Measurements from ENCODE around the gene METTL17.
"Not testable (repeated sequence)": the region's sequence is repeated elsewhere in the genome, so short reads cannot be mapped to it uniquely, and the experiment has no call there.

The METTL17 gene

DNA sequence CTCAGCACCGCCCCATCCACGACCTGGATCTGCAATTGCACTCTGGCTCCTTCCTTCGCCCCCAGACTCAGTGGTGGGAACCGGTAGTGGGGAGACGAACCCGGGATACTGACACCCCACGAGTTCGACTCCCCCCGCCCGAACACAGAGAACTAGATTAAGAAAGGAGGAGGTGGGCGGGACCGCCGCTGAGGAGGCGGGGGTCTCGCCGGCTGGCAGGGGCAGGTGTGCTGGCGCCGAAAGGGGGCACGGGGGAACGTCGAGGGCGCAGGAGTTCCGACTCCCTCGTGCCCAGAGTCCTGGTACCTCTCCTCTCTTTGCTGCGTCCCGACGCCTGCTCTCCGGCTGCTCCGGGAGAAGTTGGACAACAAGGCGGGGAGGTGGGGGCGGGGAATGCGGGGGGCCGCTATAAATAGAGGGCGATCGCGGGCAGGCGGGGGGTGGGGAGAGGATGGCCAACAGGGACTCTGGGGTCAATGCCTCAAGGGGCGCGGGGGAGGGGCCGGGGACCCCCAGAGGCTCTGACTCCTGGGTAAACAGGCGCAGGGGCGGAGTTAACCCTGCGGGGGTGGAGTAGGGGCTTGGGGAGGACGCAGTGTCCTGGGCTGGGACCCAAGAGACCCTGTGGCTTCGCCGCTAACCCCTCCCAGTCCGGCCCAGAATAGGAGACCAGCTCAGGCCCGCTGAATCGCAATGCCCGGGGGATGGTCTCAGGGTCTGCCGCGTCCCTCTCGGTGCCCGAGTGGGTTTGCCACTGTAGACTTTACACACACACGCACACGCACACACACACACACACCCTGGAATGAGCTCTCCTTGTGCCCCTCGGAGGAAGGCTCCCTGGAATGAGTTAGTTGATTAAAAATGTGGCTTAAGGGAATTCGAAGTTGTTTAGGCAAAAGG lies 35.8 kb downstream of the METTL17 start:
- no peak for DNase-seq

DNA sequence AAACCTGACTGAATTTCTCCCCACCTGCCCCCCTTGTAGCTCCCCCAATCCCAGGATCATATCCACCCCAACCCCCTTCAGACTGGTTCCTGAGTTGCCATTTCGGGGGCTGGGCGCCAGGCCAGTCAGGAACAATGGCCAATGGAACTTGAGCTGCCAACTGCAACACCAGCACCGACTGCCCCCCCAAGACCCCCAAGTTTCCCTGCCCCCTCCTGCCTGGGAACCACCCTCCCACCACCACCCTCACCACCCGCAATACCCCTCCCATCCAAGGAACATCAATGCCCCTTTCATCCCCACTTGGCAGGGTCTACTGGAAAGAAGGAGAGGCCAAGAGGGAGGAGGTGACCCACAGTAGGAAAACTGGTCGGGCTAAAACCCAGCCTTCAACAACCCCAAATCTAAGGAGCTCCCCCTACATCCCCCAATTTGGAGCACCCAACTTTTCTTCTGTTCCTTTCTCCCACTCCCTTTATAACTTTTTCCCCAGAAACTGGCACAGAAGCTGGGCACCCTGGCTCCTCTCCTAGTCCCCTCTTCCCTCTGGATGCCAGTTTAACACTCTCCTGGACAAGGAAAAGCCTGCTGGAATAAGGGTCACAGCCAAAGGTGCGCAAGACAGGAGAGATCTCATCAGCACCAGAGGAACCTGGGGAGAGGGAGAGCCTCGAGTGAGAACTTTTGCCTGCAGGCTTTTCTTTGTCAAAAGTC lies 36.7 kb downstream of the METTL17 start:
- DNase-seq: no peak

DNA sequence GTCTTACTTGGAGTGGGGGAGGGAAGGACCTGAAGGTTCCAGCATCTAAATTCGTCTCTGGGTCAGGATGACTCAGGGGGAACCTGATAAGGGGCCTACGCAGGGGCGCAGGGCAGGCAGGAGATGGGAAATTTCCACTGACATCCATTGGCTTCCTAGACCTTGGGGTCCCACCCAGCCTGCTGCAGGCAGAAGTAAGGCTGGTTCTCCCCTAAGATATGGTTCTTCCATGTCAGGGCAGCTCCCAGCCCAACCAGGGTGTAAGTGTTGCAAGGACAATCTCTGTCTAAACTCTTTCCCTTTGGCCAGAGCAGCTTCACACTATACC lies 37.2 kb downstream of the METTL17 start:
- no peak for DNase-seq

DNA sequence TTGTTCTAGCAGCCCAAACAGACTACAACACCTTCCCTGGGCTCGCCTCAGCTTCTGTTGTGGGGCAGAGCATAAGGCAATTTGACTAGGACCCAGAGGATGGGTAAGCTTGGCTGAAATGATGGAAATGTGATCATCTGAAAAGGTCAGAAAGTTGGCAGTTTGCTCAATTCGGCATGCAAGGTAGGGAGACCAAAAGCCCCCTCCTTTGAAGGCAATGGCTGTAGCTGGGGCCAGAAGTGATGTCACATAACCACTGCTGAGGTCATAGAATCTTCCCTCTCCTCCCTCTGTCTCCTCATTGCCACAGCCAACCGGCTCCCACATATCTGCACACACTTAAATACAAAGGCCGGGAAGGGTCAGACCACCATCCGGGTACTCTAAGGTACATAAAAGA lies 40.1 kb downstream of the METTL17 start, which contains the start of gene TPPP2:
Gene TPPP2, plus strand, starts transcription at position 301 of the 400 bp plus-strand sequence. CDS start 365 bp downstream, outside the sequence.
- DNase-seq: no peak

DNA sequence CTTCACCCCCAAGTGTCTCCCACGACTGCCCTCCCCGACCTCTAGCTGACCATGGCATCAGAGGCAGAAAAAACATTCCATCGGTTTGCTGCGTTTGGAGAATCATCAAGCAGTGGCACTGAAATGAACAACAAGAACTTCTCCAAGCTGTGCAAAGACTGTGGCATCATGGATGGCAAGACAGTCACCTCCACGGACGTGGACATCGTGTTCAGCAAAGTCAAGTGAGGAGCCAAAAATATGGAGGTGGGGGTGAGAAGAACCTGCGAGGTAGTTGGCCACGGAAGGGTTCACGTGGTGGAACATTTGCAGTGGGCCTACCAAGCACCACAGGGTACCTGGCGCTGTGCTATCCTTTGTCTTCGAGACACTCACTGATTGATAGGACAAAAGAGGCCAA lies 40.8 kb downstream of the METTL17 start:
- DNase-seq: no peak

DNA sequence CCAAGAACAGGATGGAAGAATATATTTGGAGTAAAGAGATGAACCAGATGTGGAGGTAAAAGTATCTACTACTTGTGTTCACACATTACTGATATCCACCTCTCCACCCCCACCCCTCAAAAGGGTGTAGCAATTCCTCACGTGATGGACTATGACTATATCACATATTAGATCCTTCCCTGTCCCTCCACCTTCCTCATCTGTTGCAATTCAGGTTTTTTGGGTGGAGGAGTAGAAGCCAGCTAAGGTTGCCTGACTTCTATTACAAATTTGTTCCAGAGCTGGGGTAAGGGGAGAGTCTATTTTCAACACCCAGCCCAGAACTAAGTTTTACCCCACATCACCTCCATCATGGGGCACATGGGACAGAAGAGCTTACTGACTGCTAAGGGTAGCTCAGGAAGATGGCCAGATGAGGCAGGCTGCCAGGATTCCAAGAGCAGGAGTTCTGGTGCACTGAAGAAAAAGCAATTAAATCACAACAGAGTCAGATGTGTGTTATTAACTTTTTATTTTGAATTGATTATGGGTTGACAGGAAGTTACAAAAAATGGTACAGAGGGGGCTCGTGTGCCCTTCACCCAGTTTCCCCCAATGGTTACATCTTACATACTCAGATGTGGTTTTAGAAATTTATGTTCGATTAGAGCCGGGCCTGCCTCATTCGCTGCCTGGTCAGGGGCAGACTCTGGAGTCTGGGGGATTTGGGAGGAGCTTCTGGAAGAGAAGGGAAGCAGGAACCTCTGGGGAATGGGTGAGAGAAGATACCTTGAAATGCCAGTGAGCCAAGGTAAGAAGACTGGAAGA lies 42.7 kb downstream of the METTL17 start:
- DNase-seq: no peak

DNA sequence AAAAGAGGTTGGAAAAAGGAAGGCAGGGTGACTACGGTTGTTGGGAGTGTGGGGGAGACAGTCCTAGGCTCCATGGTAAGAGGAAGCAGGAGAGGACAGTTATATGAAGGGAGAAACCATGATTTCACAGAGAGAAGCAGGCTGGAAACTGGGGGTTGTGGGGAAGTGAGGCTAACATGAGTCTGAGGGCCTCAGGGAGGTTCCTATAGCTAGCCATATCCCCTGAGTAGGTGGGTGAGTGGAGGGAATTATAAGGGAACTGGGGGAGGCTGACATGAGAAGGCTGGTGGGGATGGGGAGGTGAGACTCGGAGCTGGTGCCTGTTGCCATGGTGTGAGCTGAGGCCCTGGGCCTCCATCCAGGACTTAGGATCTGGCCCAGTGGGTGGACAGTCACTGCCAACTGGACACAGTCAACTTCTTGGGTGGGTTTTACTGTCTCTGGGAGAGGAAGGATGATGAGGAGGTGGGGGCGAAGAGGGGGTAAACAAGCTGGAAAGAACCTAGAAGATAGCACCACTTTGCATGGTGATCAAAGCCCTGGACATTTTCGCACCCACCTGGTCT lies 43.4 kb downstream of the METTL17 start:
- no peak for DNase-seq

DNA sequence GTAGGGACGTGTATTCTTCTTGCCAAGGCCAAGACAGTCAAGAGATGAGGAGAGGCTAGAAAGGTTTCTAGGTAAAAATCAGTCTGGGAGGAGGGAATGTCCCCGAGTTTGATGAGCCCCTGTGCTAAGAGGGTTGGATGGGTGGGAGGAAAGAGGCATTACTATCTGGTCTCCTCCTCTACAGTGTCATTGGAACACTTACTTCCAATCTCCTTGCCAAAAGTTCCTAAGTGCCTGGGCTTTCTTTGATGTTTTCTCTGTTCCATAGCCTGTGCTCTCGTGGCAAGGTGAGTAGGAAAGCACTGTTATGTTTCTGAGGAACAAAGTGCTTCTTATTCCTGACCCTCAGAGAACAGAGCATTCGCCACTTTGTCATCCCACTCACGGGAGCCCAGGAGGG lies 44.9 kb downstream of the METTL17 start, which contains the start of gene RNASE13:
Gene RNASE13, minus strand, starts transcription at position 101 of the 400 bp plus-strand sequence. CDS start 519 bp downstream, outside the sequence.
- DNase-seq: no peak

DNA sequence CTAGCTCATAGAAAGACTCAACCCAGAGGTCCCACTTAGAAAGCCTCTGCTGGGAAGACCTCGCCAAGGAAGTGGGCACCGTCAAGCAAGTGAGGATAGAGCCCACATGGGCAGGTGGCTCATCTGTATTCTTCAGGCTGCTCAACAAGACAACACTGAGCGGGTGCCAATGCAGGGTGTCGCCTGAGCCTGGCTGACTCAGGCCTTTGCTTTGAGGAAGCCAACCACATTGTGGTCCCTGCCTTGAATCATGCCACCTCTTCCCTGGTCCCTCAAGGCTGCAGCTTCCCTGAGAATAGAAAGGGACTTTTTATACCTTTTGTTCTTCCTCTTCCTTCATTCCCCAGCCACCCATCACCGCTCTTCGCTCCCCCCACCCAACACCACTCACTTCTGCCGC lies 47.0 kb downstream of the METTL17 start:
- no peak for DNase-seq

DNA sequence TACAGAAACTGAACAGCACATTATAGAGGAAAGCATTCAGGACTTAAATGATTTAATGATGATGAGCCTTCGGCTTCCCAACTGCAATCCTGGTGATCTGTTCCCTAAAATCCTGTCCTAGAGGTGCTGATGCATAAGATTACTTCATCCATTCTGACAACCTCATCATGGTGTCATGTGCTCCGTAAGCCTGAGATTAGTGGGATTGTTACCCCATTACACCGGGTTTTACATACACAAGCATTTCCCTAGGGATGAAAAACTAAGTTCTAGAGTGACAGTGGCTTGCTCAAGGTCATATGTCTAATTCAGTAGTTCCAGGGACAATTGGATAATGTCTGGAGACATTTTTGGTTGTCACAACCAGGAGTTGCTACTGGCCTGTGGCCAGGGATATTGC lies 47.4 kb downstream of the METTL17 start:
- no peak for DNase-seq

DNA sequence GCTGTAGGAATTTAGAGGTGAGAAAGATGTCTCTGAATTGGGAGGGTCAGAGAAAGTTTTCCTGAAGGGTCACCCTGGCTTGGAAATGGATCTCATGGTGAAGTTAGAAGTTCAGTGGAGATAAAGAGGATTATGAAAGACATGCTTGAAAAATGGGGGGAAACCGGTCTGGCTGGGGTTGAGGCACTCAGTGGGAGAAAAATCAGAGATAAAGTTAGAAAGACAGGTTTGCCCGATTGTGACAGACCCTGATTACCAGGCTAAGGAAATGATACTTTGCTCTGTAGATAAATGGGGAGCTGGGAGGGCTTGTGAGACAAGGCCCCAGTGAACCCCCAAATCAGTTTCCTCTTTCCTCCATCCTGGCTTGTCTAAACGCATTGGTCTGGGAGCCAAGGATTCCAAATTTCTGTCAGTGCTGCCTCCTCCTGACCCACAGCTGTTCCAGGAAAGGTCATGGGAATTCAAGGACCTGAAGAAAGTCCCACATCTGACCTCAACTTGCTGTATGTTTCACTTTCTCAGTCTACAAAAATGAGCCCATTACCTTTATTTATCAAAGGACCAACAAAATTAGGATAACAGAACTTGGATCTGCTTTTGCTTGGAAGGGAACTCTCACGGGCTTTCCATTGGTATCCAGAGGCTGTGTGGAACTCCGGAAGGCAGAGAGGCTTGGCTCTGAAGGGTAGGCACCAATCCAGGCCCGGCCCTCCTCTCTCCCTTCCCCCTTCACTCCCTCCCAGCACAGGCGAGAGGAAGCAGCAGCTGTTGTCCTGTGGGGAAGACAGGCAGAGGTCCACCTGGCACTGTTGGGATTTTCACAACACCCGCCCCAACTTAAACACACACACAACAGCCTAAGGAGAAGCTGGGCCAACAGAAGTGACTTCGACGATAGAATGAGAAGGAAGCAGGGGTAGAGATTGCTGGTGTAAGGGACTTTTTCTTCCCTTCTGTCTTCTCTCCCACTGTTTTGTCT lies 49.0 kb downstream of the METTL17 start:
- no peak for DNase-seq

DNA sequence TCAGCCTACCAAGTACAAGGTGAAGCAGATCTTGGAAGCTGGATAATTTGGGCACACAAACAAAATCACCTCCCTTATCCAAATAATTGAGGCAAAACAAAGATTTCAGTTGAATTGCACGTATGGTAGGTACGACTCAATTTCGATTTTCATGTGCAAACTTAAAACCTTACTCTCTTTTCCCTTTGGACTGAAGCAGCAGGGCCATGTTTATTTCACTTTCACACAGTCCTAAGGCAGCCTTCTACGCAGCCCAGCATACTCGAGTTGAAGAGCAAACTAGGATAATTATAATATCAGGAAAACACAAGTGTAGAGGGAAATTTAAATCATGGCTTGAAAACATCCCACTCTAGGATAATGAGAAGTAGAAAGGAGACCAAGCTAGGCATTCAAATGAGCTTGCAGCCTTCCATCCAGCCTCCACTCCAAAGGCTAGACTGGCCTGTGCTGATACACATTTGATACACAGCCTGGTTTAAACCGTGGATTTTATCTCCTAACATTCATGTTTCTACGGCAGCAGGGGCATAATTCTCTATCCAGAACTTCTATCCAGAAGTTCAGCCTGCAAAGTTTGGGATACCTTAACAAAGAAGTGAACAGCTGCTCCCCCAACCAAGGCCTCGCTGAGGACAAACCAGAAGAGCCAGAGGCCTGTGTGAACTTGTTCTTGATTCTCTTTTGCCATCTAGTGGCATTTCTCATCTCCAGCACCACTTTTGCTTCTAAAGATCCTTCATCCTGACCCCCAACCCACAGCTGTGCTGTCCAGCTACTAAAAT lies 50.0 kb downstream of the METTL17 start:
- peak; percentile 78 to 85 for DNase-seq

DNA sequence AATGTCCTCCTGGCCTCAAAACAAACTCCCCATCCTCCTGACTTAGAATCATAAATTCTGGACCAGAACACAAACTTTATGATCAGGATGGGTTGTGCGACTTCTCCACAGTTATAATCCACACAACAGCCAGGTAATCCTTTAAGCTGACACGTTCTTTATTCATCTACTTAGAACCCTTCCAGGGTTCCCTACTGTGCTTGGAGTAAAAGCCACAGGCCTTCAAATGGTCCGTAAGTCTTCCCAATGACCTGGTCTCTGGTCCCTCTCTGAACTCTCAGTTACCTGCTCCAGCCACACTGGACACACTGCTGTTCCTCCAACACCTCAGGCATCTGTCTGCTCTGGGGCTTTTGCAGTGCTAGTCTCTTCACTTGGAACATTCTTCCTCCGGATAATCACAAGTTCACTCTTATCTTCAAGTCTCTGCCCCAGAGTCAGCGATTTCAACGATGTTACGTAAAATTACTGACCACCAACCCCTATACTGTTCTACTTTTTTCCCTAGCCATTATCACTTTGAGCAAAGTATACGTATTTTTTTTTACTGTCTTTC lies 50.7 kb downstream of the METTL17 start:
- DNase-seq: no peak

DNA sequence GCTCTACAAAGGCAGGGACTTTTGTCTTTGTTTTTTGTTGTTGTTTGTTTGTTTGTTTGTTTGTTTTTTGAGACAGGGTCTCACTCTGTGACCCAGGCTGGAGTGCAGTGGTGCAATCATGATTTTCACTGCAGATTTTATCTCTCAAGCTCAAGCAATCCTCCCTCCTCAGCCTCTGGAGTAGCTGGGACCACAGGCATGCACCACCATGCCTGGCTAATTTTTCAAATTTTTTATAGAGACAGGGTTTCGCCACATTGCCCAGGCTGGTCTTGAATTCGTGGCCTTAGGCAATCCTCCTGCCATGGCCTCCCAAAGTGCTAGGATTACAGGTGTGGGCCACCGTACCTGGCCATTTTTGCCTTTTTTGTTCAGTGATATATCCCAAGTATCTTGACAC lies 51.2 kb downstream of the METTL17 start:
- not testable (repeated sequence) for DNase-seq

DNA sequence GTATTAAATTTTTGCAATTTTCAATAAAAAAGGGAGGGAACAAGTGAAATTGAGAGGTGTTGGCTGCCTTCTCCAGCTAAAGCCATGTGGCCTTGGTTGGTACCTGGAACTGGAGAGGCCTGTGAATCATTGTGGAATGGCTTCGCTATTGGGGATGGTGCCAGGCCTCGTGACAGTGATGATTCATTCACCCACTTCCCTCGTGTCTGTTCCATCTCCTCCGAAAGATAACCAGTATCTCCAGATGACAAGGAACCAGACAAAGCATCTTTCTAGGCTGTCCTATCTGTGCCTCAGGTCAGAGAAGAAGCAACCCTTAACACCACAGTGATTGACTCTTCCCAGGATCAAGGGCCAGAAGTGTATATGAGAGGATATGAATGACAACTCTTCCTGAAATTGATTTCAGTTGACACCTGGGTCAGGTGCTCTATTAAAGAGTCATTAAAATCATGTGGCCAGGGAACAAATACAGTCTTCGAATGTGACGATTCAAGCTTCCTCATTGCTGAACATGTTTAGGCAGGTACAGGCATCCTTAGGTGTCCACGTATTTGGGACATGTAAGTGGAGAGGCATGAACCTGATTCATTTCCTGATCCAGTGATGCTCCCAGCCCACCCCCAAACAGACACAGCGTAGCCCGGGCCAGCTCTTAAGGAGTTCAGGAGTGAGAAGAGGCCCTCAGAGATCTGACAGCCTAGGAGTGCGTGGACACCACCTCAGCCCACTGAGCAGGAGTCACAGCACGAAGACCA lies 52.1 kb downstream of the METTL17 start, which contains the start of gene RNASE7:
Gene RNASE7, plus strand, starts transcription at position 687 of the 758 bp plus-strand sequence. CDS start 631 bp downstream, outside the sequence.
- no peak for DNase-seq

DNA sequence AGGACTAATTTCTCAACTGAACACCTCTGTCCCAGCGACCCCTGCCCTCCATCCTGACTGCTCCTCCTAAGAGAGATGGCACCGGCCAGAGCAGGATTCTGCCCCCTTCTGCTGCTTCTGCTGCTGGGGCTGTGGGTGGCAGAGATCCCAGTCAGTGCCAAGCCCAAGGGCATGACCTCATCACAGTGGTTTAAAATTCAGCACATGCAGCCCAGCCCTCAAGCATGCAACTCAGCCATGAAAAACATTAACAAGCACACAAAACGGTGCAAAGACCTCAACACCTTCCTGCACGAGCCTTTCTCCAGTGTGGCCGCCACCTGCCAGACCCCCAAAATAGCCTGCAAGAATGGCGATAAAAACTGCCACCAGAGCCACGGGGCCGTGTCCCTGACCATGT lies 53.1 kb downstream of the METTL17 start:
- DNase-seq: no peak

DNA sequence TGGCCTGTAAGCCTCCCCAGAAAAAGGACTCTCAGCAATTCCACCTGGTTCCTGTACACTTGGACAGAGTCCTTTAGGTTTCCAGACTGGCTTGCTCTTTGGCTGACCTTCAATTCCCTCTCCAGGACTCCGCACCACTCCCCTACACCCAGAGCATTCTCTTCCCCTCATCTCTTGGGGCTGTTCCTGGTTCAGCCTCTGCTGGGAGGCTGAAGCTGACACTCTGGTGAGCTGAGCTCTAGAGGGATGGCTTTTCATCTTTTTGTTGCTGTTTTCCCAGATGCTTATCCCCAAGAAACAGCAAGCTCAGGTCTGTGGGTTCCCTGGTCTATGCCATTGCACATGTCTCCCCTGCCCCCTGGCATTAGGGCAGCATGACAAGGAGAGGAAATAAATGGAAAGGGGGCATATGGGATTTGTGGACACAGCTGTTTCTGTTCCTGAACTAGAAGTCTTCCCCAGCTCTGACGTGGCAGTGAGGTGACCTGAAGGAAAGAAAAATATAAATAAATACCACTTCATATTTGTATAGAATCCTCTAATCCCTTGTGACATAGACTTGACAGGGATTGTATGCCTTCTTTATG lies 53.7 kb downstream of the METTL17 start:
- DNase-seq: no peak

DNA sequence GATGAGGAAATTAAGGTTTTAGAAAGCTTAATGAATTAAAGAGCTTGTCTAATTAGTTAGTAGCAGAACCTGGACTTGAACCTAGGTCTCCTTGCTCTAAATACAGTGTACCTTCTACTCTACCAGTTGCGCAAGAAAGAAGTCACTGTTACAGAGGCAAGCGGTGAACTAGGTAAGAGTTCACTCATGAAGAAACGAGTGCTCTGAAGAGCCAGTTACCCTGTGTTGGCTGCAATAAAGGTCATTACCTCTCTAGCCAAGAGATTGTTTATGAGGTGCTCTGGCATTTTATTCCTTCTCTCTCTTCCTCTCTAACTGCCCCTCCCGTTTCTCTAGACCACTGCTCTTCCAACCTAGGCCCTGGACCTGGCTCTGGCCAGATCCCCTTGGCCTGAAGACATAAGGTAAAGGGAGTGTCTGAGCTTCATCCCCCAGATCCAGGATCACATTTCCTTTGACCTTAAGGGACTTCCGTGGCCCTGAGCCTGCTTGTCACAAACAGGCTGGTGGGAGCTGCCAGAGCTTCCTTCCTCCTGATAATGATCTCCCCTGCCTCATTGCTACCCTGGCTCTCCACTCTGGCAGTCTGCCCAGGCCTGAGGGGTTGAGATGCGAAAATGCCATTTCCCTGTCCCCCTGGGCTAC lies 54.3 kb downstream of the METTL17 start:
- DNase-seq: peak; percentile 82 to 86
